DOHH2 (cell line): Measurements from ENCODE around the gene PIKFYVE.
"Not testable (repeated sequence)": the region's sequence is repeated elsewhere in the genome, so short reads cannot be mapped to it uniquely, and the experiment has no call there.

Source experiments
- H3F3A ChIP-seq: fragments of 200-600 bp; sonication (generic), shearing (Covaris generic); 2 replicates; pipeline ENCODE4 v1.6.0; 2016; ENCODE audit warnings: antibody characterized with exemption, mild to moderate bottlenecking; ENCODE audit not compliant: control insufficient read depth, insufficient read depth
- H3K27ac ChIP-seq: fragments of 200-600 bp; sonication (generic); 2 replicates; pipeline ENCODE4 v1.5.1; 2014; ENCODE audit warnings: low read depth, mild to moderate bottlenecking, low read length, moderate library complexity
- H3K27me3 ChIP-seq: fragments of 200-600 bp; sonication (generic); 2 replicates; pipeline ENCODE4 v1.6.1; 2014; ENCODE audit warnings: mild to moderate bottlenecking, low read length, mixed read lengths; ENCODE audit not compliant: control insufficient read depth
- H3K36me3 ChIP-seq: fragments of 200-600 bp; sonication (generic); 2 replicates; pipeline ENCODE4 v1.6.1; 2014; ENCODE audit warnings: mild to moderate bottlenecking, low read length, moderate library complexity, mixed read lengths; ENCODE audit not compliant: control insufficient read depth
- H3K4me1 ChIP-seq: fragments of 200-600 bp; sonication (generic); 2 replicates; pipeline ENCODE4 v1.6.1; 2014; ENCODE audit warnings: mild to moderate bottlenecking, low read length, mixed read lengths; ENCODE audit not compliant: control insufficient read depth
- H3K4me2 ChIP-seq: fragments of 200-600 bp; sonication (generic); 2 replicates; pipeline ENCODE4 v1.6.0; 2014; ENCODE audit warnings: mild to moderate bottlenecking, low read length, moderate library complexity
- H3K4me3 ChIP-seq: fragments of 200-600 bp; sonication (generic); 2 replicates; pipeline ENCODE4 v1.5.1; 2014; ENCODE audit warnings: mild to moderate bottlenecking, low read length, mixed read lengths
- H3K79me2 ChIP-seq: fragments of 200-600 bp; sonication (generic); 2 replicates; pipeline ENCODE4 v1.6.1; 2014; ENCODE audit warnings: mild to moderate bottlenecking, low read length, mixed read lengths; ENCODE audit not compliant: control insufficient read depth
- H3K9me2 ChIP-seq: fragments of 200-600 bp; sonication (generic); replicated peaks from 2 replicates; pipeline ENCODE4 v1.6.1; 2014; ENCODE audit warnings: mild to moderate bottlenecking, low read length, mixed read lengths; ENCODE audit not compliant: control insufficient read depth
- H3K9me3 ChIP-seq: fragments of 200-600 bp; sonication (generic); 2 replicates; pipeline ENCODE4 v1.6.1; 2014; ENCODE audit warnings: antibody characterized with exemption, low read length, mixed read lengths; ENCODE audit not compliant: control insufficient read depth, insufficient read depth
- H4K20me1 ChIP-seq: fragments of 200-600 bp; sonication (generic); 2 replicates; pipeline ENCODE4 v1.6.0; 2014; ENCODE audit warnings: low read depth, mild to moderate bottlenecking, antibody characterized with exemption, low read length, moderate library complexity; ENCODE audit not compliant: control insufficient read depth, insufficient read depth
- CTCF ChIP-seq: fragments of 200-600 bp; sonication (generic); IDR thresholded peaks from one replicate; pipeline ENCODE4 v1.5.1; 2014; ENCODE audit warnings: antibody characterized with exemption, mild to moderate bottlenecking, low read depth, low read length; ENCODE audit not compliant: poor library complexity, severe bottlenecking
- EZH2phosphoT487 ChIP-seq: fragments of 200-600 bp; sonication (generic); IDR thresholded peaks from 2 replicates; pipeline ENCODE4 v1.6.1; 2017; ENCODE audit warnings: borderline replicate concordance, mild to moderate bottlenecking, antibody characterized with exemption, low read length, moderate library complexity, mixed read lengths

Gene PIKFYVE

DNA sequence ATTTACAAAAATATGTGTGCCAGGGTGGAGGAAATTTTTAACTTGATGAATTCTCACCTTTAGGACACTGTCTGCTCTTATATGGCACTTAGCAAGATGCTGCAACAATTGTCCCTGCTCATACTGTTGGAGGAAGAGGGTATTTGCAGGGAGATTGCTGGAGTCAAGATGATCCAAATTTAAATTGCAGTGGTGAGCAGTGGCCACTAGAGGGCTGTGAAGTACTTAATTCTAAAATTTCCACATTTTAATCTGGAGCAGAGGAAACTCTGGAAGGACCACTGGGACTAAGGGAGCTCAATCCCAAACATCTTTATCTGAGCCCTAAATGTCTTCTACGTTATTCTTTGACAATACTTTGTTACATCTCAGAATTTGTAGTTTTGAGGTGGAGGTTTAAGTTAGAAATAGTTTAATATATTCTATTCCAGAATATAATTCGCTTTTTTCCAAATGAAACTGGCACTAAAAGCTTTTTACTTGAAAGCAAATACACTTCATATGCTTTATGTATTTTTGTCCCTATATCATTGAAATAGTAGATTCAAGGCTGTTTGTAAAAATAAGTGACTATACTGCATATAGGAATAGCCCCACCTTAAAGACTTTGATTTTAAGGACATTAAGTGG is 107.5 kb downstream of the PIKFYVE start:
- Histone ChIP-seq H3F3A (no peaks in the 10 kb centered on the region), H3K4me1 (no peaks in the 10 kb centered on the region), H3K9me3 (no peaks in the 10 kb centered on the region), H3K4me3 (no peak overlapping the region), H3K9me2 (no peaks in the 10 kb centered on the region), H3K36me3 (no peaks in the 10 kb centered on the region), H3K79me2 (no peaks in the 10 kb centered on the region), H3K4me2 (no peak overlapping the region), H4K20me1 (no peaks in the 10 kb centered on the region), H3K27ac (no peak overlapping the region), H3K27me3 (peaks cover 5% of the 10 kb centered on the region)
- peak; percentile 85 for TF ChIP-seq CTCF
- no peak for TF ChIP-seq EZH2phosphoT487

GRCh38 chr2:208375491-208376068 is 109.5 kb downstream of the PIKFYVE start:
- Histone ChIP-seq H3K9me2 (no peaks in the 10 kb centered on the region), H4K20me1 (no peaks in the 10 kb centered on the region), H3K9me3 (no peaks in the 10 kb centered on the region), H3K4me2 (no peak overlapping the region), H3K27ac (no peak overlapping the region), H3K79me2 (no peaks in the 10 kb centered on the region), H3K36me3 (no peaks in the 10 kb centered on the region), H3K27me3 (peaks cover 9% of the 10 kb centered on the region), H3K4me1 (no peaks in the 10 kb centered on the region), H3K4me3 (no peak overlapping the region), H3F3A (no peaks in the 10 kb centered on the region)
- TF ChIP-seq EZH2phosphoT487 (no peak), CTCF (no peak)

- peaks cover 15% of the 10 kb centered on the region for H3K27me3 ChIP-seq
- H3K36me3 ChIP-seq, H3K4me2 ChIP-seq, H3K4me1 ChIP-seq, H3K79me2 ChIP-seq, H3K9me3 ChIP-seq, H3K4me3 ChIP-seq, H3K27ac ChIP-seq, H3K9me2 ChIP-seq, H4K20me1 ChIP-seq, H3F3A ChIP-seq: not testable (repeated sequence)
Measured at GRCh38 chr2:208377344-208377860, 111.3 kb downstream of the PIKFYVE start.

DNA sequence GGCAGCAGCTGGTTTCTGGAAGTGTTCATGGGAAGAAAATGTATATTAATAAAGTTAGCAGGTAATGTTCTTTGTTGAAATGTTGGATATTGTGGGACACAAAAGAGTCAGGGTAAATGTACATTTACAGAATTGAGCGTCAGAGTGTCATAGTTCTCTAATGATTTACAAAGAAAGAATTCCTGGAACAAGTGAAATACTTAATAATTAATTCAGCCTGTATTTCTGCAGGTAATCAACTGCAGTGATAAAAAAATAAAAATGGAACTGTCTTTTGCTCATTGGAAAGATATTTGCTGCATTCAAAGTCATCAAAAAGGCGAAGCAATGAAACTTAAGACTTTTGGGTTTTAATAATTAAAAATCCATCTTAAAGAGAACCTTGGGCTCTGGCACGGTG is 113.1 kb downstream of the PIKFYVE start:
- TF ChIP-seq CTCF, result no peak
- no peak for TF ChIP-seq EZH2phosphoT487
- Histone ChIP-seq H3K4me2 (no peak overlapping the region), H3K27me3 (peaks cover 30% of the 10 kb centered on the region)

More for the DNA sequence above, 113.1 kb downstream of the PIKFYVE start:
- H3K27ac ChIP-seq, result no peak overlapping the region
- H3K79me2 ChIP-seq, result no peaks in the 10 kb centered on the region
- no peaks in the 10 kb centered on the region for H3K36me3 ChIP-seq
- H4K20me1 ChIP-seq, result no peaks in the 10 kb centered on the region
- no peak overlapping the region for H3K4me3 ChIP-seq
- no peaks in the 10 kb centered on the region for H3K9me2 ChIP-seq
- no peaks in the 10 kb centered on the region for H3F3A ChIP-seq
- H3K4me1 ChIP-seq, result no peaks in the 10 kb centered on the region
- H3K9me3 ChIP-seq, result no peaks in the 10 kb centered on the region
